OCI-LY7 (cell line): ENCODE results near the gene RMDN2.

Experiments used
- EZH2phosphoT487 ChIP-seq: fragments of 200-600 bp; sonication (generic); IDR thresholded peaks from 2 replicates; pipeline ENCODE4 v1.6.1; 2018; ENCODE audit warnings: low read depth, borderline replicate concordance, mild to moderate bottlenecking, mixed run types, antibody characterized with exemption, low read length, moderate library complexity, mixed read lengths
- TF ChIP-seq, protein P1 (sequence below): fragments of 200-600 bp; sonication (generic); conservative IDR thresholded peaks from 2 replicates; pipeline ENCODE4 v1.5.1; 2014; ENCODE audit warnings: mild to moderate bottlenecking, antibody characterized with exemption, low read length, moderate library complexity, mixed read lengths

DNA sequence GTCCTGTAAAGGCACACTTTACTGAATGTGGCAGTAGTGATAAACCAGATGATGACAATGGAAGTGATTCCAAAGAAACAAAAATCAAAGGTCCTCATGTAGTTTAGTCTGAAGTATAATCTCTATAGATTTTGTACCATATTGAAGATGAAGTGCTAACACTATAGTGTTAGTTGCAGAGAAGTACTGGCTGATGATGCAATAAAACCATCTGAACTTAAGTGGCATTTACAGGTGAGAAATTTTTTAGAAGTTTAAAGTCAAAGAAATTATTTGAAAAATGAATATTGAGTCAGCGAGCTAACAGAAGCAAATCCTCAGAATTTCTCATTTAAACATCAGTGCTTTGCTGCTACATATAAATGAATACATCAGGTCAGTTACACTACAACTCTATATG is 43.1 kb upstream of the RMDN2 start:
- TF ChIP-seq, protein P1, sequence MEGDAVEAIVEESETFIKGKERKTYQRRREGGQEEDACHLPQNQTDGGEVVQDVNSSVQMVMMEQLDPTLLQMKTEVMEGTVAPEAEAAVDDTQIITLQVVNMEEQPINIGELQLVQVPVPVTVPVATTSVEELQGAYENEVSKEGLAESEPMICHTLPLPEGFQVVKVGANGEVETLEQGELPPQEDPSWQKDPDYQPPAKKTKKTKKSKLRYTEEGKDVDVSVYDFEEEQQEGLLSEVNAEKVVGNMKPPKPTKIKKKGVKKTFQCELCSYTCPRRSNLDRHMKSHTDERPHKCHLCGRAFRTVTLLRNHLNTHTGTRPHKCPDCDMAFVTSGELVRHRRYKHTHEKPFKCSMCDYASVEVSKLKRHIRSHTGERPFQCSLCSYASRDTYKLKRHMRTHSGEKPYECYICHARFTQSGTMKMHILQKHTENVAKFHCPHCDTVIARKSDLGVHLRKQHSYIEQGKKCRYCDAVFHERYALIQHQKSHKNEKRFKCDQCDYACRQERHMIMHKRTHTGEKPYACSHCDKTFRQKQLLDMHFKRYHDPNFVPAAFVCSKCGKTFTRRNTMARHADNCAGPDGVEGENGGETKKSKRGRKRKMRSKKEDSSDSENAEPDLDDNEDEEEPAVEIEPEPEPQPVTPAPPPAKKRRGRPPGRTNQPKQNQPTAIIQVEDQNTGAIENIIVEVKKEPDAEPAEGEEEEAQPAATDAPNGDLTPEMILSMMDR, result no peak
- TF ChIP-seq EZH2phosphoT487, result no peak
